ENCODE measurements around the gene EIF5A2. TPM values are rescaled to one million over a fixed set of nuclear protein-coding genes. Genes with fewer than 3 reads are reported as not detected.
"Not testable (repeated sequence)": the region's sequence is repeated elsewhere in the genome, so short reads cannot be mapped to it uniquely, and the experiment has no call there.

The EIF5A2 gene
- polyA plus RNA-seq, 4 donors, result 0.54 to 5.2 (median 2.1) TPM

DNA sequence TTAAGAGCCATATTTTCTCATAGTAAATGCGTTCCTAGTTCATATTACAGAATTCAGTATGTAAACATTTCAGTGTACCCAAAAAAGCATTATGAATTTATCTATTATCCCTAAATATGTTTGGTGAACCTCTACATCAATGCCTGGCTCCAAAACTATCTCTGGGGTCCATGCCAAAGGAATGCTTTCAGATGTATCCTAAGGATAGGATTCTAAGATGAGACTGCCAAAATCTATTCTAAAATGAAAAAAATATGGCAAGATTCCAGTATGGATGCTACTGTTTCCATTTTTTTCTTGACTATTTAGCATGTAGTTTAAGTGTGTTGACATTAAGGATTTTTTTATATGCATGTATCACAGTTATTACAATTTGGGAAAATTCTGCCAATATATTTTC, 18.8 kb downstream of the EIF5A2 start:
- Histone ChIP-seq H3K36me3 (ENCODE audit: control insufficient read depth in 3 of 3, insufficient read depth in 2 of 3, low read depth in 1 of 3, low read length in 3 of 3) (peaks cover 0 to 3% (median 0%) of the 10 kb centered on the region in 3 donors), H3K4me1 (ENCODE audit: control insufficient read depth in 3 of 3, insufficient read depth in 2 of 3, low read depth in 1 of 3, low read length in 2 of 3) (no peaks in the 10 kb centered on the region), H3K9me3 (ENCODE audit: control insufficient read depth in 2 of 2, insufficient read depth in 1 of 2, low read depth in 1 of 2, low read length in 1 of 2) (no peaks in the 10 kb centered on the region), H3K27ac (ENCODE audit: low read depth in 1 of 3, low read length in 2 of 3) (no peak overlapping the region), H3K27me3 (ENCODE audit: control insufficient read depth in 3 of 3, insufficient read depth in 3 of 3, low read length in 3 of 3) (no peaks in the 10 kb centered on the region), H3K4me3 (ENCODE audit: low read depth in 1 of 3, low read length in 3 of 3) (no peak overlapping the region)
- WGBS, 3 donors, result 71 to 91% (median 79%) methylated on average over 1 of the region's 1 CpG
- DNase-seq, result no peak
- no peak for FAIRE-seq

DNA sequence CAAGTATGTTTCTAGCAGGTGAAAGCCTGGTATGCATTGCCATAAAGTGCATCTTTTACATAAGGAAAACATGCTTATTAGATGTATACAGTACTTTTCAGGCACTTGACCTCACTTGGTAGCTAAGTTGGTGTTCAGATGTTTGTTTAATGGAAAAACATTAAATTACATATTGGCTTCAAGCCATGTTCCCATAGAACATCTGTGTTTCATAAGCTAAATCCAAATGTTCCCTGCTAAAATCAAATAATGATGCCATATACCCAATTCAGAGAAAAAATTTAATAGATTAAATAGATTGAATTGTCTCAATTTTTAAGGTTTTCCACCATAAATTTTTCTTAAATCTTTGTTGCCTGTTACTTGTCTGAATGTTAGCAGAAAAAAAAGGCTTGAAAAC, 19.3 kb downstream of the EIF5A2 start:
- no peak for DNase-seq
- H3K9me3 ChIP-seq (ENCODE audit: control insufficient read depth in 2 of 2, insufficient read depth in 1 of 2, low read depth in 1 of 2, low read length in 1 of 2), result no peaks in the 10 kb centered on the region
- no peak for FAIRE-seq
- H3K27ac ChIP-seq (ENCODE audit: low read depth in 1 of 3, low read length in 2 of 3), result no peak overlapping the region
- no peaks in the 10 kb centered on the region for H3K27me3 ChIP-seq (ENCODE audit: control insufficient read depth in 3 of 3, insufficient read depth in 3 of 3, low read length in 3 of 3)
- no peaks in the 10 kb centered on the region for H3K4me1 ChIP-seq (ENCODE audit: control insufficient read depth in 3 of 3, insufficient read depth in 2 of 3, low read depth in 1 of 3, low read length in 2 of 3)
- peaks cover 0 to 3% (median 0%) of the 10 kb centered on the region in 3 donors for H3K36me3 ChIP-seq (ENCODE audit: control insufficient read depth in 3 of 3, insufficient read depth in 2 of 3, low read depth in 1 of 3, low read length in 3 of 3)
- H3K4me3 ChIP-seq (ENCODE audit: low read depth in 1 of 3, low read length in 3 of 3), result no peak overlapping the region

DNA sequence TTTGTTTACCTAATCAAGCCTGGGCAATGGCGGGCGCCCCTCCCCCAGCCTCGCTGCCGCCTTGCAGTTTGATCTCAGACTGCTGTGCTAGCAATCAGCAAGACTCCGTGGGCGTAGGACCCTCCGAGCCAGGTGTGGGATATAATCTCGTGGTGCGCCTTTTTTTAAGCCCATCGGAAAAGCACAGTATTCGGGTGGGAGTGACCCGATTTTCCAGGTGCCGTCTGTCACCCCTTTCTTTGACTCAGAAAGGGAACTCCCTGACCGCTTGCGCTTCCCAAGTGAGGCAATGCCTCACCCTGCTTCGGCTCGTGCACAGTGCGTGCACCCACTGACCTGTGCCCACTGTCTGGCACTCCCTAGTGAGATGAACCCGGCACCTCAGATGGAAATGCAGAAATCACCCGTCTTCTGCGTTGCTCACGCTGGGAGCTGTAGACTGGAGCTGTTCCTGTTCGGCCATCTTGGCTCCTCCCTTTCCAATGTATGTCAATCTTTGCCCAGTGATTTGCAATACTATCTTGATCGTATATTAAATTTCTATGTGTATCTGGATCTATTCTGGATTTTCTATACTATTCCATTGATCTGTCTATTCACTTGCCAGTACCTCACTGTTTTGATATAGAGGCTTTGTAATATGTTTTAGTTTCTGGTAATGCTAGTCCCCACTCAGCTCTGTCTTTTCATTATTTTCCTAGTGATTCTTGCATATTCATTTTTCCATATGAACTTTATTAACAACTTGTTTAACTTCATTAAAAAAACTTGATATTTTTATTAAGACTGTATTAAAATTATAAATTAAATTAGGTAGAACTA, 24.1 kb downstream of the EIF5A2 start:
- not testable (repeated sequence) for H3K27ac ChIP-seq (ENCODE audit: low read depth in 1 of 3, low read length in 2 of 3); H3K27me3 ChIP-seq (ENCODE audit: control insufficient read depth in 3 of 3, insufficient read depth in 3 of 3, low read length in 3 of 3); H3K9me3 ChIP-seq (ENCODE audit: control insufficient read depth in 2 of 2, insufficient read depth in 1 of 2, low read depth in 1 of 2, low read length in 1 of 2); H3K4me1 ChIP-seq (ENCODE audit: control insufficient read depth in 3 of 3, insufficient read depth in 2 of 3, low read depth in 1 of 3, low read length in 2 of 3); DNase-seq; FAIRE-seq; H3K36me3 ChIP-seq (ENCODE audit: control insufficient read depth in 3 of 3, insufficient read depth in 2 of 3, low read depth in 1 of 3, low read length in 3 of 3); H3K4me3 ChIP-seq (ENCODE audit: low read depth in 1 of 3, low read length in 3 of 3)
- WGBS, 3 donors, result 81 to 91% (median 88%) methylated on average over 20 of the region's 24 CpGs

DNA sequence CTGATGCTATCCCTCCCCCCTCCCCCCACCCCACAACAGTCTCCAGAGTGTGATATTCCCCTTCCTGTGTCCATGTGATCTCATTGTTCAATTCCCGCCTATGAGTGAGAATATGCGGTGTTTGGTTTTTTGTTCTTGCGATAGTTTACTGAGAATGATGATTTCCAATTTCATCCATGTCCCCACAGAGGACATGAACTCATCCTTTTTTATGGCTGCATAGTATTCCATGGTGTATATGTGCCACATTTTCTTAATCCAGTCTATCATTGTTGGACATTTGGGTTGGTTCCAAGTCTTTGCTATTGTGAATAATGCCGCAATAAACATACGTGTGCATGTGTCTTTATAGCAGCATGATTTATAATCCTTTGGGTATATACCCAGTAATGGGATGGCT, 29.7 kb downstream of the EIF5A2 start:
- DNase-seq; H3K4me1 ChIP-seq (ENCODE audit: control insufficient read depth in 3 of 3, insufficient read depth in 2 of 3, low read depth in 1 of 3, low read length in 2 of 3); H3K4me3 ChIP-seq (ENCODE audit: low read depth in 1 of 3, low read length in 3 of 3); H3K27ac ChIP-seq (ENCODE audit: low read depth in 1 of 3, low read length in 2 of 3); H3K36me3 ChIP-seq (ENCODE audit: control insufficient read depth in 3 of 3, insufficient read depth in 2 of 3, low read depth in 1 of 3, low read length in 3 of 3); H3K9me3 ChIP-seq (ENCODE audit: control insufficient read depth in 2 of 2, insufficient read depth in 1 of 2, low read depth in 1 of 2, low read length in 1 of 2); H3K27me3 ChIP-seq (ENCODE audit: control insufficient read depth in 3 of 3, insufficient read depth in 3 of 3, low read length in 3 of 3); FAIRE-seq: not testable (repeated sequence)
- 86 to 100% (median 96%) methylated on average over 1 to 2 of the region's 5 CpGs for WGBS, 3 donors

DNA sequence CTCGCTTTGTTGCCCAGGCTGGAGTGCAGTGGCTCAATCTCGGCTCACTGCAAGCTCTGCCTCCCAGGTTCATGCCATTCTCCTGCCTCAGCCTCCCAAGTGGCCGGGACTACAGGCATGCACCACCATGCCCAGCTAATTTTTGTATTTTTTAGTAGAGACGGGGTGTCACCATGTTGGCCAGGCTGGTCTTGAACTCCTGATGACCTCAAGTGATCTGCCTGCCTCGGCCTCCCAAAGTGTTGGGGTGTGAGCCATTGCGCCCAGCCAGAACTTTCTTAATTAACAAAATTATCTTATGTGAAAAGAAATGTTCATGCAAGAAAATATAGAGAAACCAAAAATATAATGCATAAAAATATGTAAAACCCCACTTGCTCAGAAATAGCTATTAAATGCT, 31.1 kb downstream of the EIF5A2 start:
- not testable (repeated sequence) for H3K4me3 ChIP-seq (ENCODE audit: low read depth in 1 of 3, low read length in 3 of 3); H3K27ac ChIP-seq (ENCODE audit: low read depth in 1 of 3, low read length in 2 of 3); H3K4me1 ChIP-seq (ENCODE audit: control insufficient read depth in 3 of 3, insufficient read depth in 2 of 3, low read depth in 1 of 3, low read length in 2 of 3); FAIRE-seq; H3K27me3 ChIP-seq (ENCODE audit: control insufficient read depth in 3 of 3, insufficient read depth in 3 of 3, low read length in 3 of 3); DNase-seq; H3K9me3 ChIP-seq (ENCODE audit: control insufficient read depth in 2 of 2, insufficient read depth in 1 of 2, low read depth in 1 of 2, low read length in 1 of 2); H3K36me3 ChIP-seq (ENCODE audit: control insufficient read depth in 3 of 3, insufficient read depth in 2 of 3, low read depth in 1 of 3, low read length in 3 of 3)
- 91 to 96% (median 91%) methylated on average over 6 of the region's 6 CpGs for WGBS, 3 donors

DNA sequence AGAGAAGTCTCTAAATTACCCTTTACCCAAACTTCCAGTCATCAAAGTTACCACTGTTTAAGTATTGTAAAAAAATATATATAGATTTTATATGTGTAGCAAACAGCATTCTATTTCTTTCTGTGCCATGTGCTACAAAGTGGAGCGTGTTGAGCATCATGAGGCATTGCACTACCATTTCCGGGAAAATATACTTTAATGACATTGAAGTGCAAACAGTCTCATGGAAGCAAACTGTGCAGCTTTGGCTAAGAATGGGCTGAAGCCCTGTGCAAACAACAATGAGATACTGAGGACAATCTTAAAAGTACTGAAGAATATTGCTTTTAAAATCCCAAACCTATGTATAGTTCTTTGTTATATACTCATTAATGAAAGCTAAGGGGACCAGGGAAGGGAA, 31.9 kb downstream of the EIF5A2 start:
- Histone ChIP-seq H3K4me3 (ENCODE audit: low read depth in 1 of 3, low read length in 3 of 3) (no peak overlapping the region), H3K4me1 (ENCODE audit: control insufficient read depth in 3 of 3, insufficient read depth in 2 of 3, low read depth in 1 of 3, low read length in 2 of 3) (no peaks in the 10 kb centered on the region), H3K36me3 (ENCODE audit: control insufficient read depth in 3 of 3, insufficient read depth in 2 of 3, low read depth in 1 of 3, low read length in 3 of 3) (no peaks in the 10 kb centered on the region), H3K27ac (ENCODE audit: low read depth in 1 of 3, low read length in 2 of 3) (no peak overlapping the region), H3K9me3 (ENCODE audit: control insufficient read depth in 2 of 2, insufficient read depth in 1 of 2, low read depth in 1 of 2, low read length in 1 of 2) (no peaks in the 10 kb centered on the region), H3K27me3 (ENCODE audit: control insufficient read depth in 3 of 3, insufficient read depth in 3 of 3, low read length in 3 of 3) (no peaks in the 10 kb centered on the region)
- 85 to 95% (median 89%) methylated on average over 2 of the region's 2 CpGs for WGBS, 3 donors
- DNase-seq (no peak), FAIRE-seq (no peak)

DNA sequence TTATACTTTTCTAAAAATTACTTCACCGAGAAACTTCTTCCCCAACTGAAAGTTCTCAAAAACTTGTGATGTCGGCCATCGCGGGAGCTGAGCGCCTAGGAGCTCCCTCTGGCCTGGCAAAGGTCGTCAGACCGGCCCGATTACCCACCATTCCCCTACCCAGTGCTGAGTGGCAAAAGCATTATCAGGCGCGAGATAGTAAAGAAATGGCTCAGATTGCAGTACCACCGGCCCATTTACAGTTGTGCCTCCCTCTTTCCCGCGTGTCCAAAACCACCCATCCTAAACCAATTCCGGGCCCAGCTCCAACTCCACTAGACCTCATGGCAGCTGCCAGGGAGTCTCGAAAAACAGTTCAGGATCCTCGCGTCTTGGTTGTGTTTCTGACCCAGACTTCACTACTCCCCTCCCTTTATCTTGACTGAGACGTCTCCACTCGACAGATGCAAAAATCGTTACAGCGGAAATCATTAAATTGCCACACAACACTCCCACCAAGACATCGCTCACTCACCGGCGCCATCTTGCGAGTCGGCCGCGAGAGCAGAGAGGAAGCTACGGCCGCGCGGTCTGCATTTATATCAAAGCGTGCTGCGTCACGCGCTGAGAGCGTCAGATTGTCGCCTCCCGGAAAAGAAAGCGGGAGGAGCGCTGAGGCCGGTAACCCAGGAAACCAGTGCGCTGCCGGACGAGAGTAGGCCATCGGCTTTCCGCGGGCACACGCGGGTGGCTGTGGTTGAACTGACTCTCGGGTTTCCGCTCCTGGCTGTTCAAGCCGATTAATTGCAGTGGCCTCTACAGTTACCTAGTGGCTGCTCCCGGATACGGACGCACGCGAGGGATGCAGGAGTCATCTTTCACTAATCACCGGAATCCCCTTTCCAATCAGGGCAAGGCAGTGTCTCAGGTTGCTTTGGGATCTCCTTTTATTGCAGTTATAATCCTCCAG, 38.5 kb downstream of the EIF5A2 start, which contains the start of gene RPL22L1:
TSS of gene RPL22L1 (minus strand) at position 551 of the 949 bp plus-strand sequence. CDS start at position 523, 28 bp downstream.
- WGBS, 3 donors, result 0 to 1% (median 0%) methylated on average over 59 of the region's 59 CpGs
- FAIRE-seq (no peak), DNase-seq (peak; percentile 97 to 99)
- Histone ChIP-seq H3K9me3 (ENCODE audit: control insufficient read depth in 2 of 2, insufficient read depth in 1 of 2, low read depth in 1 of 2, low read length in 1 of 2) (no peaks in the 10 kb centered on the region), H3K4me3 (ENCODE audit: low read depth in 1 of 3, low read length in 3 of 3) (peak within 1 kb of the TSS; percentile 69 to 87 (median 73)), H3K27me3 (ENCODE audit: control insufficient read depth in 3 of 3, insufficient read depth in 3 of 3, low read length in 3 of 3) (no peaks in the 10 kb centered on the region), H3K36me3 (ENCODE audit: control insufficient read depth in 3 of 3, insufficient read depth in 2 of 3, low read depth in 1 of 3, low read length in 3 of 3) (peaks cover 6 to 10% (median 8%) of the 10 kb centered on the region in 3 donors), H3K27ac (ENCODE audit: low read depth in 1 of 3, low read length in 2 of 3) (peak within 1 kb of the TSS; percentile 46 to 98 (median 75)), H3K4me1 (ENCODE audit: control insufficient read depth in 3 of 3, insufficient read depth in 2 of 3, low read depth in 1 of 3, low read length in 2 of 3) (peaks cover 2 to 10% (median 5%) of the 10 kb centered on the region in 3 donors)

DNA sequence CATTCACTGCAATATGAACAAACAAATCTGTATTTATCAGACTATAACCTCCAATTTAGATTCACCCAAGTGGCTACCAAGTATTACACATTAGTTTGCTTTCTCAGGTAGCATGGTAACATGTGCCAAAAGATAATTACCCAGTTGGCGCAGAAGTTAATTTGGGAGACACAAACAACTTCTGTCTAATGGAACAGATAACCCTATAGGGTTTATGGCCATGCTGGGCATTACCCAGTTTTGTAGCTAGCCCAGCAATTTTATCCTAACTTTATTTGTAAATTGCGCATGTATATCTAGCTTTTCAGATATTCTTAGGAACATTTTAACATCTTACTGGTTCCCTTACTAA, 39.2 kb downstream of the EIF5A2 start:
- H3K27me3 ChIP-seq (ENCODE audit: control insufficient read depth in 3 of 3, insufficient read depth in 3 of 3, low read length in 3 of 3), result no peaks in the 10 kb centered on the region
- peak overlapping the region in 2 of 3 donors; percentile 75 to 98 for H3K27ac ChIP-seq (ENCODE audit: low read depth in 1 of 3, low read length in 2 of 3)
- H3K36me3 ChIP-seq (ENCODE audit: control insufficient read depth in 3 of 3, insufficient read depth in 2 of 3, low read depth in 1 of 3, low read length in 3 of 3), result peaks cover 6 to 10% (median 8%) of the 10 kb centered on the region in 3 donors
- H3K4me1 ChIP-seq (ENCODE audit: control insufficient read depth in 3 of 3, insufficient read depth in 2 of 3, low read depth in 1 of 3, low read length in 2 of 3), result peaks cover 2 to 13% (median 5%) of the 10 kb centered on the region in 3 donors
- 0 to 22% (median 7%) methylated on average over 2 of the region's 2 CpGs for WGBS, 3 donors
- FAIRE-seq, result no peak
- H3K4me3 ChIP-seq (ENCODE audit: low read depth in 1 of 3, low read length in 3 of 3), result peak overlapping the region; percentile 69 to 87 (median 73)
- DNase-seq, result peak; percentile 34 to 51
- no peaks in the 10 kb centered on the region for H3K9me3 ChIP-seq (ENCODE audit: control insufficient read depth in 2 of 2, insufficient read depth in 1 of 2, low read depth in 1 of 2, low read length in 1 of 2)

All from small intestine (tissue), 7 donors.